AG09319 (cell line): ENCODE data around the gene CWF19L1.

Source experiments
- DNase-seq: peaks from one replicate; pipeline ENCODE4 v3.0.0-alpha.2; 2010; ENCODE audit warnings: low read depth; ENCODE audit errors: extremely low read depth
- TF ChIP-seq, protein P1 (sequence below): IDR thresholded peaks from 2 replicates; pipeline ENCODE4 v1.5.1; 2011; ENCODE audit warnings: low read depth, mild to moderate bottlenecking, inconsistent platforms, low read length, moderate library complexity

The CWF19L1 gene

DNA sequence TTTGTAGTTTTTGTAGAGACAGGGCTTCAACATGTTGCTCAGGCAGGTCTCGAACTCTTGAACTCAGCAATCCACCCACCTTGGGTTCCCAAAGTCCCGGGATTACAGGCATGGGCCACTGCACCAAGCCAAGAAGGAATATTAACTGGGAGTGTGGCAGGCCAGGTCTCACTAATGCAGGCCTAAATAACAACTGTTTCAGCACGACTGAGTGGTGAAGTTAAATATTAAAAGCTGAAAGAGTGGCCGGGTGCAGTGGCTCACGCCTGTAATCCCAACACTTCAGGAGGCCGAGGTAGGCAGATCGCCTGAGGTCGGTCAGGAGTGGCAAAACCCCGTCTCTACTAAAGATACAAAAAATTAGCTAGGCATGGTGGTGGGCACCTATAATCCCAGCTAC is 59.2 kb downstream of the CWF19L1 start:
- no peak for DNase-seq
- TF ChIP-seq, protein P1, sequence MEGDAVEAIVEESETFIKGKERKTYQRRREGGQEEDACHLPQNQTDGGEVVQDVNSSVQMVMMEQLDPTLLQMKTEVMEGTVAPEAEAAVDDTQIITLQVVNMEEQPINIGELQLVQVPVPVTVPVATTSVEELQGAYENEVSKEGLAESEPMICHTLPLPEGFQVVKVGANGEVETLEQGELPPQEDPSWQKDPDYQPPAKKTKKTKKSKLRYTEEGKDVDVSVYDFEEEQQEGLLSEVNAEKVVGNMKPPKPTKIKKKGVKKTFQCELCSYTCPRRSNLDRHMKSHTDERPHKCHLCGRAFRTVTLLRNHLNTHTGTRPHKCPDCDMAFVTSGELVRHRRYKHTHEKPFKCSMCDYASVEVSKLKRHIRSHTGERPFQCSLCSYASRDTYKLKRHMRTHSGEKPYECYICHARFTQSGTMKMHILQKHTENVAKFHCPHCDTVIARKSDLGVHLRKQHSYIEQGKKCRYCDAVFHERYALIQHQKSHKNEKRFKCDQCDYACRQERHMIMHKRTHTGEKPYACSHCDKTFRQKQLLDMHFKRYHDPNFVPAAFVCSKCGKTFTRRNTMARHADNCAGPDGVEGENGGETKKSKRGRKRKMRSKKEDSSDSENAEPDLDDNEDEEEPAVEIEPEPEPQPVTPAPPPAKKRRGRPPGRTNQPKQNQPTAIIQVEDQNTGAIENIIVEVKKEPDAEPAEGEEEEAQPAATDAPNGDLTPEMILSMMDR = no peak

DNA sequence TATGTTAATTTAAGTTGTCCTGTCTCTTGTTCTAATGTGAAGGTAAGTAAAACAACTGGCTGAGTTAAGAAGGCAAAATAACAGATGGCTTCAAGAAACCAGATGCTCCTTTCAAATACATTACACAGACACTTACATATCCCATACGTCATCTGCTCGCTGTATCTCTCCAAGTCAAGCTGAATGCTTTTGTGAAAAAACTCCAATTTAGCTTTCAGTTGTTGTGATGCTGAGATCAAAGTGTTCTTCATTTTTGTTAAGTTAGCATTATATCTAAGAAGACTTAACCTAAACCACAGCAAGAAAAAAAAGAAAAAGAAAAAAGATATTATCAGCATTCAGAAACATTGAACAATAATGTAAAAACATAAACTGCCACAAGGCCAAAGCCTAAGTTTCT is 63.1 kb downstream of the CWF19L1 start:
- TF ChIP-seq, protein P1 = no peak
- DNase-seq = no peak

DNA sequence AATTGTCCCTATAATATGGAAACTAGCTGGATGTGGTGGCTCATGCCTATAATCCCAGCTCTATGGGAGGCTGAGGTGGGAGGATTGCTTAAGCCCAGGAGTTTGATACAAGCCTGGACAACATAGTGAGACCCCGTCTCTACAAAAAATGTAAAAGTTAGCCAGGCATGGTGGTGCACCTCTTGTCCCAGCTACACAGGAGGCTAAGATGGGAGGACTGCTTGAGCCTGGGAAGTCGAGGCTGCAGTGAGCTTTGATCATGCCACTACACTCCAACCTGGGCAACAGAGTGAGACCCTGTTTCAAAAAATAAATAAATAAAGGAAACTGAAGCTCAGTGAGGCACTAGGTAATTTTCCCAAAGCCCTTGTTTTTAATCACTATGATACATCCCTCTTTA is 65.9 kb downstream of the CWF19L1 start:
- TF ChIP-seq, protein P1 = no peak
- DNase-seq = no peak

DNA sequence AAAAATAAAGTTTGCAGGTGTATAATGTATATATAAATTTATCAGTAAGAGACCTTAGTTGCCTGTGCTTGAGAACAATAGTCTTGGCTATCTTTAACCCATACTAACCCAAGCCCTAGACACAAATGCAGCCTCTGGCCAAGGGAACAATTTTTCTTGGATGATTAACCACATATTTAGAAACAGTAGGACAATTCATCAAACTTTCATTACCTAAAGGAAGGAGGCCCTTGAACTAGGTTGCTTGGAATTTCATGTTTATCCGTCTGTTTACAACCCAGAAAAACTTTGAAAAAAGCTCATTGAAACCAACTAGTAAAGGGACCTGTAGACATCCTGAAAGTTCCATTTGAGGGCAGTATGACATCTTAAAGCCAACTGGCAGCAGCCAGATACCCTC is 72.7 kb downstream of the CWF19L1 start:
- TF ChIP-seq, protein P1 = no peak
- no peak for DNase-seq

DNA sequence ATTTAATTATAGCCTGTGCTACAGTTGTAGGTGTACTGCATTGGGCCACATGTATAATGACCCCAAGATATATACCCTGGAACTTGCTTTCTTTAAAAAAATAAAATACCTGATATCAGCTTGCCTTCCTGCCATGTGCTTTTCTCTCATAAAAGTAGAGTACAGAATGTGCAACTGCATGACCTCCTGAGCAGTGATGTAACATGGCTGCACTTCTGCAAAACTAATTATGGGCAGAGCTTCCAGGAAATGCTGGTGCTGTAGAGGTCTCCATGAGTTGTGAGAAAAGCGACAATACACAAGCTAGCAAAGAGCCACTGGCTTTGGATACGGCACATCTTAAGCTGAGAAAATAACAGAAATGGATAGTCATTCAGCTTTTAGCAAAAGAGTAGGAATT is 75.1 kb downstream of the CWF19L1 start:
- no peak for DNase-seq
- TF ChIP-seq, protein P1 = no peak

DNA sequence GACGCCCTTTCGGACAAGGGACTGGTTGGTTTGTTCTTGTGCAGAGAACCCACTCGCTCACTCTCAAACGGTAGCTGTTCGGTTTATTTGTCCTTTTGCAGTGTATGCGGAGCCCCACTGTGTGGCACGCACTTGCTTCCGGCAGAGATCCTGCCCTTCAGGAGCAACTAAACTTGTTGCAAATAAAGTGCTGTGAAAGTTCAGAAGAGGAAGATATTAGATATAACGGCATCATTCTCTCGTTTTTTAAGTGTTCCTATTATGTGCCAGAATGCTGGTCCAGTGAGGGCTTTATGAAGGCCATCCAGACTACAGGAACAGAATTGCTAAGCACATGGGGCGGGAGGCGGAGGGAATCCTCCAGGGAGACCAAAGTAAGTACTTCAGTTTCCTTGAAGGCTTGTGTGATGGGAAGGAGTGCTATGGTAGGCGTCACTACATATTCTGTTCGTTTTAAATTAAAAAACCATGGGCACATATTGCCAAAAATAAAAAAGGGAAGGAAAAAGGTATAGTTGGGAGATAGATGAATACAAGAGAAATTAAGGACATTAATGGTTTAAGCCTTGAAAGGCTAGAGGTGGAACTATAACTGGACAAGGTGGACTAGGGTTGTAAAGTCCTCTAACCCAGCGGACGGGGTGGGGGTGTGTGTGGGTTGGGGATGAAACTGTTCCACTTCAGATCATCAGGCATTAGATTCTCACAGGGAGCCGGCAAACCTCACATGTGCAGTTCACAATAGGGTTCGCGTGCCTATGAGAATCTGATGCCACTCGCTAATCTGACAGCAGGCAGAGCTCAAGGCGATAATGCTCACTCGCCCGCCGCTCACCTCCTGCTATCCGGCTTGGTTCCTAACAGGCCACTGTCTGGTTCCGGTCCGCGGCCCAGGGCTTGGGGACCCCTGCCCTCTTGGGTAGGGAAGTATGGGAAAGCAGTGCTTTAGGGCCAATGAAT is 80.9 kb downstream of the CWF19L1 start:
- no peak for DNase-seq
- TF ChIP-seq, protein P1 = no peak
